C4-2B (cell line): ENCODE measurements around the gene HHEX.
"Not testable (repeated sequence)": the region's sequence is repeated elsewhere in the genome, so short reads cannot be mapped to it uniquely, and the experiment has no call there.

Experiments
- H3K27ac ChIP-seq: fragments of 450-650 bp; 2 replicates; pipeline ENCODE4 v1.5.1; 2017
- CTCF ChIP-seq: fragments of 450-650 bp; conservative IDR thresholded peaks from 2 replicates; pipeline ENCODE4 v1.5.1; 2017; ENCODE audit warnings: mild to moderate bottlenecking
- ZFX ChIP-seq: fragments of 450-650 bp; IDR thresholded peaks from 2 replicates; pipeline ENCODE4 v1.6.1; 2017

The HHEX gene

DNA sequence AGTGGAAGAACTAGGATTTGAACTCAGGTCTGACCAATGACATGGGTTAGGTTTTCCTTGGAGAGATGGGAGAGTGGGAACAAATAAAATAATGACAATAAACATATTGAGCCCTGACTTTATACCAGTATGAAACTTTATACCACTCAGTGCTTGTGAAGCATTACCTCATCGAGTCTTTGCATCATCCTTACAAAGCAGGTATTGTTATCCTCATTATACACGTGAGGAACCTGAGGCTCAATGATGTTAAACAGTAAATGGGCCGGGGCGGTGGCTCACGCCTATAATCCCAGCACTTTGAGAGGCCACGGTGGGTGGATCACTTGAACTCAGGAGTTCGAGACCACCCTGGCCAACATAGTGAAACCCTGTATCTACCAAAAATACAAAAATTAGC, 47.7 kb downstream of the HHEX start:
- no peak overlapping the region for H3K27ac ChIP-seq
- no peak for TF ChIP-seq CTCF

DNA sequence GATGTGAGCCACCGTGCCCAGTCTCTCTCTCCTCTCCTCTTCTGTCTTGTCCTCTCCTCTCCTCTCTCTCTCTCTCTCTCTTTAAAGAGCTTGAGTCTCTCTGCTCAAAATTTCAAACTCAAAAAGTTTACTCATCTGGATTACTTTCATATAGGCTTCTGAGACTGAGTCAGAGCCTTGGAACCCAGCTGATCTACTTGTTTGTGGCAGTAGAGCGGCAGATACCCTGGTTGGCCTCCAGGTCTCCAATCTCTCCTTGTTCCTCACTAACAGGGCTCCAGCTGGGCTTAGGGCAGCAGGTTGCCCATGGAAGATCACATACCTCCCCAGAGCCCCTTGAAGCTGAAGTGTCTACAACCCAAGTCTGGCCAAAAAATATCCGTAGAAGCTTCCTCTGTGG, 51.0 kb downstream of the HHEX start:
- TF ChIP-seq CTCF, result no peak
- TF ChIP-seq ZFX, result no peak
- no peak overlapping the region for H3K27ac ChIP-seq

- not testable (repeated sequence) for H3K27ac ChIP-seq
These were observed 52.0 kb downstream of the HHEX start for GRCh38 chr10:92741741-92742140.

DNA sequence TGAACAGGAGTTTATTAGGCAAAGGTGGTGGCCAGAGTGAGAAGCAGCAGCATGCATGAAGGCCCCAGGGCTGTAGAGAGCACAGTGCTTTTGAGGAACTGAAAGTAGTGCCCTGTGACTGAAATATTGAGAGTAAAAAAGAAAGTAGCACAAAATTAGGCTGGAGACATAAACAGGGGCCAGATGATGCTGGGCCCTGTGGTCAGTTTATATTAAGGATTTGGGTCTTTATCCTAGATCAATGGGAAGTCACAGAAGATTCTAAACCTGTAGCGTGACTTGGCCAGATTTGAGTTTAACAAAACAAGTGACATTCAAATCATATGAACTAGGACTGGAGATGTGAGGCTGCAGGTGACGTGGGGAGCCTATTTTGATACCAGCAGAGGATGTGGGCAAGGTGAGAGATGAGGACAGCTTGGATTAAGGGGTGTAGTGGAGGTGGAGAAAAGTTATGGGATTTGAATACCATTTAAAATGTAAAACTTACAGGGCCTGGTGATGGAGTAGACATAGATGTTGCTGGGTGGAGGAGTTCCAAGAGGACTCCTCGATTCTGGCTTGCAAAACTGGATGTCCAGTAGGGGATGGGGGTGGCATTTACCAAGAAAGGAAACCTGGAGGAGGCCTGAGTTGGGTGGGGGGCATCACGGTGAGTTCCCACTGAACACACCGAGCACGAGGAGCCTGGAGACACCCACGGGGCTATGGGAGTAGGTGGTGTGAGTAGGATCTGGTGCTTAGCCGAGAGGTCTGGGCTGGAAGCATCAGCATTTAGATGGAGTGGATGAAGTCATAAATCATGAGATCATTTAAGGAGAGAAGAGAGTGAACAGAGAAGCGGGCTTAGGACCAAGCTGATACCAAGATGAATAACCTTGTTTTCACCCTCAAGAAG, 52.8 kb downstream of the HHEX start:
- H3K27ac ChIP-seq, result no peak overlapping the region
- TF ChIP-seq CTCF (no peak), ZFX (no peak)
